Measurements from ENCODE around the gene SNCA. TPM values are rescaled to one million over a fixed set of nuclear protein-coding genes. Genes with fewer than 3 reads are reported as not detected.

The SNCA gene
- total RNA-seq, 1 experiment from 2014 or later, result 3.1 TPM

GRCh38 chr4:89722517-89722916 is 114.4 kb downstream of the SNCA start:
- ChIA-PET POLR2A (ENCODE audit: low non-redundant PET) (no interaction called here), CTCF (no interaction called here)
- no peak overlapping the region for H3K4me3 ChIP-seq (ENCODE audit: low read depth, low read length, poor library complexity, severe bottlenecking)
- no peaks in the 10 kb centered on the region for H3K4me1 ChIP-seq (ENCODE audit: insufficient read depth, low read length, poor library complexity, severe bottlenecking)
- DNase-seq (ENCODE audit: low spot score), result no peak
- no peaks in the 10 kb centered on the region for H3K9me3 ChIP-seq (ENCODE audit: low read depth, low read length, poor library complexity, severe bottlenecking)
- intact Hi-C loops (cut with micrococcal nuclease; ENCODE audit: unreplicated experiment), result no loop called here
- BruUV-seq (replicated peaks), result no TSS peak
- H3K27me3 ChIP-seq (replicated peaks; ENCODE audit: insufficient read depth, low read depth, low read length, poor library complexity), result no peaks in the 10 kb centered on the region
- TF ChIP-seq EZH2 (IDR thresholded peaks at IDR 0.05; ENCODE audit: borderline replicate concordance, low read depth, low read length, poor library complexity, severe bottlenecking), result no peak
- no peak for TF ChIP-seq CTCF (conservative IDR thresholded peaks at IDR 0.05; ENCODE audit: low read depth, low read length)
- H3K36me3 ChIP-seq (ENCODE audit: insufficient read depth, low read length, poor library complexity, severe bottlenecking), result no peaks in the 10 kb centered on the region
- H3K27ac ChIP-seq (ENCODE audit: low read depth, low read length, poor library complexity, severe bottlenecking), result no peak overlapping the region

DNA sequence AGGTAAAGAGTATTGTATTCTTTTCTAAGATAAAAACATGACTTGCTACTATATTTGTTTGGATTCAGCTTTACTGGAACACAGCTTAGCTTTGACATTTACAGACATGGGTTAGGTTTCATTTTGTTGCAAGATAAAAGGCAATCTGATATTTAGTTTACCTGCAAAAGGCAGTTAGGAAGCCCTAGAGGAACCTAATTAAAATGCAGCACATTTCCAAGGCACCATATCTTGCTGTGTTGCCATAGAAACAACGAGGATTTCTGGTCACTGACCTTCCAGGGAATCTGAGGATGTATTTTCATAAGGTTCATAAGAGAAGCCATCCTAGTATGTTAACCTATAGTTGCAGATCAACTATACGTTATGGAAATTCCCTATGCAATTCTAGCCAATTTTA is 116.0 kb downstream of the SNCA start:
- no peaks in the 10 kb centered on the region for H3K9me3 ChIP-seq (ENCODE audit: low read depth, low read length, poor library complexity, severe bottlenecking)
- intact Hi-C loops (cut with micrococcal nuclease; ENCODE audit: unreplicated experiment), result no loop called here
- POLR2A ChIA-PET (ENCODE audit: low non-redundant PET), result no interaction called here
- no peak overlapping the region for H3K27ac ChIP-seq (ENCODE audit: low read depth, low read length, poor library complexity, severe bottlenecking)
- BruUV-seq (replicated peaks), result no TSS peak
- no peak for TF ChIP-seq EZH2 (IDR thresholded peaks at IDR 0.05; ENCODE audit: borderline replicate concordance, low read depth, low read length, poor library complexity, severe bottlenecking)
- TF ChIP-seq CTCF (conservative IDR thresholded peaks at IDR 0.05; ENCODE audit: low read depth, low read length), result no peak
- CTCF ChIA-PET, result no interaction called here
- DNase-seq (ENCODE audit: low spot score), result no peak
- no peaks in the 10 kb centered on the region for H3K27me3 ChIP-seq (replicated peaks; ENCODE audit: insufficient read depth, low read depth, low read length, poor library complexity)
- no peak overlapping the region for H3K4me3 ChIP-seq (ENCODE audit: low read depth, low read length, poor library complexity, severe bottlenecking)
- H3K4me1 ChIP-seq (ENCODE audit: insufficient read depth, low read length, poor library complexity, severe bottlenecking), result no peaks in the 10 kb centered on the region
- H3K36me3 ChIP-seq (ENCODE audit: insufficient read depth, low read length, poor library complexity, severe bottlenecking), result no peaks in the 10 kb centered on the region

DNA sequence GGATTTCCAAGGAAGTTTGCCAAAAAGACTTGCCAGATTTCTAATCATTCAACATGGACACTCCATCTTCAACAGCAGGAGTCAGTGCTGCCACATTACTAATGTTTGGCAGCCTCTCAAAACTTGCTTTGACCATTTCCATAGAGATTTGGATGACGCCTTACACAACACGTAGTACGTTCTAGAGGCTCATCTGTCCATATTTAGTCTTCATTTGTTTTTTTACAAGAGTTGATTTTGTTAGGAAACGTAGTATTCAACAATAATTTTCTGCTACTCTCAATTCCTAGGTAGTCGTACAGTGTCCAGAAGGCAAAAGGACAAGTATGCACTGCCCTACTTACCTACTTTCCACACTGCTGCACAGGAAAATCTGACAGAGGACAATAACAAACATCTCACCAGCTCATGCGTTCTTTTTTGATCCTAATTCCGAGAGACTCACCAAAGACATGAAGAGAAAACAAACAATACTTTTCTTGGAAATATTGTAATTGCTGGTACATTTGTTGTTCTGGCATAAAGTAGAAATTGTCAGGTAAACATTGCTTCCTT is 117.3 kb downstream of the SNCA start:
- intact Hi-C loops (cut with micrococcal nuclease; ENCODE audit: unreplicated experiment), result no loop called here
- ChIA-PET CTCF (no interaction called here), POLR2A (ENCODE audit: low non-redundant PET) (no interaction called here)
- H3K36me3 ChIP-seq (ENCODE audit: insufficient read depth, low read length, poor library complexity, severe bottlenecking), result no peaks in the 10 kb centered on the region
- DNase-seq (ENCODE audit: low spot score), result no peak
- H3K27ac ChIP-seq (ENCODE audit: low read depth, low read length, poor library complexity, severe bottlenecking), result no peak overlapping the region
- no peak for TF ChIP-seq EZH2 (IDR thresholded peaks at IDR 0.05; ENCODE audit: borderline replicate concordance, low read depth, low read length, poor library complexity, severe bottlenecking)
- TF ChIP-seq CTCF (conservative IDR thresholded peaks at IDR 0.05; ENCODE audit: low read depth, low read length), result no peak
- no peaks in the 10 kb centered on the region for H3K27me3 ChIP-seq (replicated peaks; ENCODE audit: insufficient read depth, low read depth, low read length, poor library complexity)
- no peaks in the 10 kb centered on the region for H3K9me3 ChIP-seq (ENCODE audit: low read depth, low read length, poor library complexity, severe bottlenecking)
- BruUV-seq (replicated peaks), result no TSS peak
- no peak overlapping the region for H3K4me3 ChIP-seq (ENCODE audit: low read depth, low read length, poor library complexity, severe bottlenecking)
- H3K4me1 ChIP-seq (ENCODE audit: insufficient read depth, low read length, poor library complexity, severe bottlenecking), result no peaks in the 10 kb centered on the region

All from A673 (cell line).